C4-2B (cell line): Measurements from ENCODE around the gene RARRES2.

Experiments used
- CTCF ChIP-seq: fragments of 450-650 bp; conservative IDR thresholded peaks from 2 replicates; pipeline ENCODE4 v1.5.1; 2017; ENCODE audit warnings: mild to moderate bottlenecking
- ZFX ChIP-seq: fragments of 450-650 bp; IDR thresholded peaks from 2 replicates; pipeline ENCODE4 v1.6.1; 2017

GRCh38 chr7:150333659-150334058 is 7.8 kb downstream of the RARRES2 start:
- TF ChIP-seq CTCF (no peak), ZFX (no peak)
